Iris pigment epithelial cell (primary cell): ENCODE data around the gene NCAM1.
A peak's percentile ranks its signal among the peaks of the same experiment; 100 is the strongest.

Experiments
- DNase-seq: peaks from one replicate; pipeline ENCODE4 v3.0.0-alpha.2; 2011; ENCODE audit warnings: low read depth

The NCAM1 gene

DNA sequence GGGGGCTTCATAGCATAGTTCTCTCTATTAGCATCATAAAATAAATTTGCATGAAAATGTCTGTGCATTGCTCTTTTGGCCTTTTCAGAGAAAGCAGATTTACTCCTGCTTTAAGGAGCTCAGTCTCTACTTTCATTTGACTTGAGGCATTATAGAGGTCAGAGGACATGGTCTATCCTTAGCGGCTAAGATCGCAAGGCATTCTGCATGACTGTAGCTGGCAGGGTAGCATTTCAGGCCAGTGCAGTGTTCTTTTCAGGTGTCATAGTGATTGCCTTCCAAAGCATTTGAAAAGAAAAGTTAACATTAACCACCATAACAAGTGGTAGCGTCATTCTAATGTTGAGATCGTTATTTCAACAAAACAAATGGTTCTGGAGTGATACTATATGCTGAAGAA, 126.5 kb downstream of the NCAM1 start:
- DNase-seq, result no peak

GRCh38 chr11:113090716-113091480, 129.7 kb downstream of the NCAM1 start:
- DNase-seq, result peak; percentile 7

- peak; percentile 68 for DNase-seq
These were observed 130.2 kb downstream of the NCAM1 start for GRCh38 chr11:113091481-113091780.

DNA sequence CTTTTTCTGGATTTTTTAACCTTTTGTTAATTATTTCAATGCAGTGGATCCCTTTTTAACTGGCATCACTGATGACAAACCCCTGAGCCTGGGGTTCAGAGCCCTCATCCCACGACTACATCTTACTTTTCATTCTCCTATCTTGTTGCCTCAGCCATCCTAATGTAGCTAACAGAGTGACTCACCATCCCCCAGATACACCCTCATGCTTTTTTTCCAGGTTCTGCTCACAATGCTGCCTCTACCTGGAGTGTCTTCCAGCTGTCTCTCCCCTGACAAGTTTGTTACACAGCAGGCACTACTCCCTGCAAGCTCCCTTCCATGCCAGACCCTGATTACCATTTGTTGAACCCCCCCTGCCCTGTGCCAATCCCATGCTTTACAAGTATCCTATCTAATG, 135.4 kb downstream of the NCAM1 start:
- no peak for DNase-seq

DNA sequence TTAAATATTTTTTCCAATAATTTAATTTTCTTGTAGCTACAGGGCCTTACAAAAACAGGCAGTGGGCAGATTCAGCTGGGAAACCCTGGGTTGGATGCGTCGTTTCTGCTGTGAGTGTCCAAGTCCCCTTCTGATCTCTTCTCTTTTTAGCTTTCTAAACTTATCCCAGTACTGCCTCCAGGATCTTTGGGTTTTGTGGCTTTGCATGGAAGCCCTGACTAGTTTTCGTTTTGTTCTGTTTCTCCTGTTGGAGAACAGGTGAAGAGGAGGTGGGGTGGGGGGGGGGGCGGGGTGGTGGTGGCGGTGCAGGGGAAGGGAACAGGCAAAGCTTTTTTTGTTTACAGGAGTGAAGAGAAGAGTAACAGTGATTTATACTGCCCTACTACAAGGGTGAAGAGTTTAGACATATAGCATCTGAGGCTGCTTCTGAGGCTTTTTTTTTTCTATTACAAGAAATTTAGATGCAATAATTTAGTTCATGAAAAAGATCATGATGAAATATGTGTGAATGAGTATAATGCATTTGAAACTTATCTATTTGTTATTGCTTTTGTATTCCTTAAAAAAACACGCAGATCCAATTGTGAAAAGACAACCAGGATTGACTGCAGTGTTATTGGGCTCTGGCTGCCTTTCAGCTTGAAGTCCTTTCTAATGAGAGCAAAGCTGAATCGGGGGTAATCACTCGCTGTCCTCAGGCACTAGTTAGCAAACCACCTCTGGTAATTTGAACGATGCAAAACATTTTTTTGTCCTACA, 142.9 kb downstream of the NCAM1 start:
- no peak for DNase-seq

GRCh38 chr11:113104691-113105251, 143.6 kb downstream of the NCAM1 start:
- DNase-seq, result no peak

GRCh38 chr11:113105592-113105991, 144.4 kb downstream of the NCAM1 start:
- DNase-seq, result peak; percentile 42

- DNase-seq, result peak; percentile 96
These were observed 145.3 kb downstream of the NCAM1 start for GRCh38 chr11:113106507-113106906.

- peak; percentile 69 for DNase-seq
These were observed 148.8 kb downstream of the NCAM1 start for GRCh38 chr11:113110046-113110445.

DNA sequence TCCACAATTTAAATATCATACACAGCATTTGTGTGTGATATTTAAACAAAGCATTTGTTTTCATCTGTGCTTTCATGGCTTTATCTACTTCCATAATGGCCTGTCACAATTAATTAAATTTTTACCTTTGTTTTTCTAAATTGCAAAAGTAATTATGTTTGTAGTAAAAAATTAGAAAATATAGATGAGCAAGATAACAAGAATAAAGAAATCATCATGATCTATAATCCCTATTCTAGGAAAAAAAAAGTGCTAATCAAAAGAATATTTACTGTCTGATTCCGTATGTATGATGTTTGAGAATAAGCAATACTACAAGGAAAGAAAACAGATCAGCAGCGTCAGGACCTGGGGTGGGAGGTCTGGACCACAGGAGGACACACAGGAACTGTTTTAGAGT, 149.9 kb downstream of the NCAM1 start:
- no peak for DNase-seq

DNA sequence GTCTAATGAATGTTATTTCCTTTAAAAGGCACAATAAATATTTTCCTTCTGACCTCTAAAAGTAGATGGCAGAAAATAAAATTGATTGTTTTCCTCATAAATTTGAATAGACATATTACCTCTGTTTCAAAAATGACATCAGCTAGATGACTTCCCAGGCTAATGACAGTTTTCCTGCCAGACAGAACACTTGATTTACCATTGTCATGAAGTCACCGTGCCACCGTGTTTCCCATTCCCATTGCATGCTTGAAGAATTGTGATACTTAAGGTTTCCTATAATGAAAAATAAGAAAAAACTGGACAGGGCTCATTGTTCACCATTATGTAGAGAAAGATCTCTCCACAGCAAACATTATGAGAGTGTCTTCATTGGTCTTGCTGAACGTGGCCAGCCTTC, 151.1 kb downstream of the NCAM1 start:
- no peak for DNase-seq

GRCh38 chr11:113113801-113114704, 152.8 kb downstream of the NCAM1 start:
- peak; percentile 71 for DNase-seq

DNA sequence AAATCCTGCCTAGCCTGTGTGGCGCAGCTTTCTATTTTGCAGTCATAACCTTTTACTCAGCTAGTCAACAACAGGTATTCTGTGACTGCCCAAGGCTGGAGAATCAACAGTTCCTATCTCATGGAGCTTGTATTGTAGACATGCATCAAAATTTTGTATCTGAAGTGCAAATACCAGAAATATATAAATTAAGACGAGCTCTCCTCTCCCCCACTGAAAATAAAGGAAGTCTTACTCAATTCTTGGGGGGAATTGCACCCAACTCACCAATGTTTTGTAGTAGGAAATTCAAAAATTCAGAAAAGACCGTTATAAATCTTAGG, 153.4 kb downstream of the NCAM1 start:
- DNase-seq, result no peak

DNA sequence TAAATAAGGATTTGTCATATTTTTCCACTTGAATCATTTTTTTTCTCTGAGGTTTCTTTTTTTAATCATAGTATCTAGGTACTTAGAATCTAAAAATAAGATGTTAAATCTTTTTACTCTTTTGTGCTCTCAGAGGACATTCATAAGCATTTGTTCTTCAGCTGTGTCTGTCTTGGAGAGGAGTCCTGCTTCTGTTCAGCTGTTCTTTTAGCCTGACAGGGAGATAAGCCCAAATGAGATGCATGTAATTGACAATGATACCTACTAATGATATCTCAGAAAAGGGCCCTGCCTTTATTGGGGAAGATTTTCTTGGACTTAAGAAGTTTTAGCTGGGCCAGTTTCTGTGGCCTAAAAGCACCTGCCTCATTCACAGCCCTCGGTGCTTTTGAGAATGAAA, 156.9 kb downstream of the NCAM1 start:
- no peak for DNase-seq

- peak; percentile 31 for DNase-seq
These were observed 157.9 kb downstream of the NCAM1 start for GRCh38 chr11:113119074-113119473.

DNA sequence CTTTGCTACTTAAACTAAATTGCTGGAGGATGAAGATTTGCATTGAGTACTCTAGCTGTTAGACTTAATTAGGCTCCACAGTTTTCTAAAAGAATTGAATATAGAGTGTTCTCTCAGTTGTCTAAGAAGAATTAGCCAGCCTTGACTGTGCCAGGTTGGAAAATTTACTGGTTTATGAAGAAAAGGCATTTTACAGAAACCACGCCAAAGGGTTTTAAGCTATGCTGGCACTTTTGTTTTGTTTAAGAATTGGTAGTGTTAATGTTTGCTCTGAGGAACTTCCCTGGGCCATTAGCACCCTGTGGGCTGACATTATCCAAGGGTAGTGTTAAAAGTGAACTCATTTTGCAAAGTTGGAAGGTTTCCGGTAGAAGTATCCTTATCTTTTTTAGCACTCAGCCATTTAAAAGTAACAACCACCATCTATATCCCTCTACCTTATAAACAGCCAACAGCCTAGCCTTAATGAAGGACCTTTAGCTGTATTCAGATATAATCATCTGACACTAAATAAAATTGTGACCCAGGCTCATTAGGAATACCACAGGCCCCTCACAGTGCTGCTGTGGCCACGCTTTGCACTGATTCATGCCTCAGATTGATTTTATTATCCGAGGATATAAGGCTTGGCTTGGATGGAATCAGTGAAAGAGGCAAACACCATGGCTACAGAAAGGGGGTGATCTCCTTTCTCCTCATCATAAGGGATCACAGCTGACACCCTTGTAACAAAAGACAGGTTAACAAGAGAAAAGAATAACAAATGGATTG, 158.9 kb downstream of the NCAM1 start:
- DNase-seq, result no peak

GRCh38 chr11:113121746-113122145, 160.5 kb downstream of the NCAM1 start:
- DNase-seq, result no peak

DNA sequence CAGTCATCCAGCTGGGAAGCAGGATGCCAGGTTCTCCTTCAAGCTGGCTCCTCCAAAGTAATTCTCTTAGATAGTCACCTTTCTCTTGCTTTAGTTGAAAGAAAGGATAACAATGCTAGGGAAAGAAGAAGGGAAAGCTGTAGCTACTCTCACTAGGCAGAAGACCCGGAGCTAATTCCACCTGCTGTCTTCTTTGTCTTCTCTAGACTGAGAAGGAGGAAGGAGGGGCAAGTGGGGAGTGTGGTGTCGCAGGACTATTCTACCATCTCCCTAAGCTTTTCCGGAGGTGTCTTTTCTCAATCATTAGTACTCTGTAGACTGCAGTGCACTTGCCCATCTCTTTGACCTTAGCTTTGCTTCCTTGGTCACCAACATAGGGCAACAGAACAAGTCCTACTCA, 162.8 kb downstream of the NCAM1 start:
- no peak for DNase-seq

GRCh38 chr11:113124578-113124977, 163.4 kb downstream of the NCAM1 start:
- DNase-seq, result no peak

DNA sequence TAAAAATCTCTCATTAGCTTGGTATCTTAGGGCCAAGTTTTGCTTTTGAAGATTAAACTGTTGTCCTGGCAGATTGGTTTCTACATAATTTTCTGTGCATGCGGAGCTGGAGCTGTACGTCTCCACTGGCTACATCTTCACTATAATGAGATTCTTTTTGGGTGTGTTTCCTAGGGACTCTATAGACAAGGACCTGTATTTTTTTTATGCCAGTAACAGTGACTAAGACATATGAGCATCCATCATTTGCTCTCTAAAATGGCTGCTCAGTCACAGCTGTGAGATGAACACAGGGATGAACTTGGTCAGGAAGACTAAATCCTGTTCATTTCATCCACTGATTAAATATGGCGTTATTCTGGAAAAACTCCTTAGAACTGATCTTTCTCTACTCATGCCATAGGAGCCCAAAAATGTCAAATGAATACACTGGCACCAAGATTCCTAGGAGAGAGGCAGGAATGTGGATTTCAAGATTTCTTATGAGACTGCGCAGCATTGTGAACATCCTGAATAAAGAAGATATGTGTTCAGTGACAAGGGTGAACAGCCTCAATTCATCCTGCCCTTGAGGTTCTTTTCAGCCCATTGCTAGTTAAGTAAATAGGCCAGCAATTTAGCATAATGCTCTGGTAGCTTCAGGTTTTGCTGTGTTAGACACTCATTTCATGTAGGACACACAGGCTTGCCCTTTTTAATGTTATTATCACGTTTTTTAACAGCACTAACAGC, 168.2 kb downstream of the NCAM1 start:
- no peak for DNase-seq
